ENCODE measurements around the gene PRICKLE1.
"Not testable (repeated sequence)": the region's sequence is repeated elsewhere in the genome, so short reads cannot be mapped to it uniquely, and the experiment has no call there.

PRICKLE1 gene

DNA sequence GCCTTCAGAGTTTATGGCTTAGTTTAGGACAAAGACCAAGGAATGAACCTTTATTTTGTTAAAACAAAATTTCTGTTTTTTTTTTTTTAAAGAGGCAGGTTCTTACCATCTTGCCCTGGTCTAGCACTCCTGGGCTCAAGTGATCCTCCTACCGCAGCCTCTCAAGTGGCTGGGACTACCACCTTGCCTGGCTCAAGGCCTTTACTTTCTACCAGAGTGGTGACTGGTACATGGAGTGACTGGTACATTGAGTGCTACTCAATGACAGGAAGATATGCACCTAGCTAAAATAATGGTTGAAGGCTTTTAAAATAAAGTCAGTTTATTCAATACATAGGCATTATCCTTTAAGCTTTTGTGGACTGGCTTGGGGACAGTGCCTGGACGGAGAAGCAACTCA is 32.6 kb downstream of the PRICKLE1 start:
- no peak for DNase-seq (ENCODE audit: low read depth)

DNA sequence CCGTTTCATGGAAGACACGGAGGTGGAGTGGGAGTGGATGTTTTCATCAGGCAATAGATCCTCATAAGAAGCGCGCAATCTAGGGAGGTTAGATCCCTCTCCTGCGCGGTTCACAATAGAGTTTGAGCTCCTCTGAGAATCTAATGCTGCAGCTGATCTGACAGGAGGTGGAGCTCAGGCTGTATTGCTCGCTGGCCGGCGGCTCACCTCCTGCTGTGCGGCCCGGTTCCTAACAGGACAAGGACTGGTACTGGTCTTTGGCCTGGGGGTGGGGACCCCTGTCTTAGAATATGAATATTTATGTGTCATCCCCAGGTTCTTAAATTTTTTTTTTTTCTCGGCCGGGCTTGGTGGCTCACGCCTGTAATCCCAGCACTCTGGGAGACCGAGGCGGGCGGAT is 36.7 kb downstream of the PRICKLE1 start:
- DNase-seq (ENCODE audit: low read depth) = no peak

DNA sequence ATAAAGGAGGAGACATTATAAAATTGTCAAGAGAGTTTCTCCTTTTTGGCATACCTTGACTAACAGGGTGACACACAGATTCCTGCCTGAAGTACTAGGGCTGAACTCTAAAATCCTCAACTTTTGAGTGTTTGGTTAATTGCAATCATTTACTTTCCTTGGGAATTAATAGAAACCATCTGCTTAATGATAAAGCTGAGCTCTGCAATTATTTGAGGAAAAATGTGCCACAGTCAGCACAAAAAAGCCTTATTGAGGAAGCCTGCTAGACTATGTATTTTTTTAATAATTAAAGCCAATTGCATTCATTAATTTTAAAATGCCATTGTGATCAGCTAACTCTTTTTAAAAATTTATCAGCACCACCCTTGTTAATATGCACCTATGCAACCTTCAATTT is 38.7 kb downstream of the PRICKLE1 start:
- DNase-seq (ENCODE audit: low read depth) = no peak

DNA sequence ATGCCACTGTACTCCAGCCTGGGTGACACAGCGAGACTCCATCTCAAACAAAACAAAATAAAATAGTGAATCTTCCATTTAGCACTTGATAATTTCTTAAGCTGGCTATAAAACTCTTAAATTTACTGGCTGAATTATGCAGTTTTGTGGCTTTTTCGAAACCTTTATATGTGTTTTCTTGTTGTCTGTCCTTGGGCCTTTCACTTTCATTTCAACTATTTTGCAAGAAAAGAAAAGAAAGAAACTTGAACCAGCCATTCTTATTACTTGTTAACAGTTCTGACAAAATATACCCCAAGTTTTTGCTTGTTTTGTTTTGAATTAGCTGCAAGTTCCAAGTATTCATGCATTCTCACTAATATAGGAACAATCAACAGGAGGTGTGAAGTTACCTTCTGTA is 42.8 kb downstream of the PRICKLE1 start:
- no peak for DNase-seq (ENCODE audit: low read depth)

DNA sequence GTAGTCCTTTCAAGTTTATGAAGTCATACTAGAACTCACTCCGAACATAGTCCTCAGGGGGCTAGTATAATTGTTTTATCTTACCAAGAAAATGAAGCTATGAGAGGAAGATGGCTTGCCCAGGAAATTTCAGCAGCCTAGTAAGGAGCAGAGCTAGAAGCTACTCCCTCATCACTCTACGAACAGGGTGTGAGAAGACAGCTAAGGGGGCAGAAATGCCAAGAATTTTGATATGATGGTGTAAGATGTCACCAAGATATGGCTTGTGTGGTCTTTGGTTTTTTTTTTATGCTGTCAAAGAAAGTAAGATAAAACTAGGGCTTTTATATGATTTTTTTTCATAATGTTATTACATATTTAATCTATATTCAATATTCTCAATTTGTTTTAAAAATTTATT is 47.6 kb downstream of the PRICKLE1 start:
- no peak for DNase-seq (ENCODE audit: low read depth)

DNA sequence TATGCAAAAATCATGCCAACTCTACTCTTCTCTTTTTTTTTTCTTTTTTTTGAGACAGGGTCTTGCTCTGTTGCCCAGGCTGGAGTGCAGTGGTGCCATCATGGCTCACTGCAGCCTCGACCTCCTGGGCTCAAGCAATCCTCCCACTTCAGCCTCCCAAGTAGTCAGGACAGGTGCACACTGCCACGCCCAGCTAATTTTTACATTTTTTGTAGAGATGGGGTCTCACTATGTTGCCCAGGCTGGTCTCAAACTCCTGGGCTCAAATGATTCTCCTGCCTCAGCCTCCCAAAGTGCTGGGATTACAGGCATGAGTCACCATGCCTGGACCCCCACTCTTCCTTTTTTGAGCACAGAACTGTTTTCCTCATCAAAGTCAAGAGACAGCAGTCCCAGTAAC is 48.2 kb downstream of the PRICKLE1 start:
- DNase-seq (ENCODE audit: low read depth) = not testable (repeated sequence)

DNA sequence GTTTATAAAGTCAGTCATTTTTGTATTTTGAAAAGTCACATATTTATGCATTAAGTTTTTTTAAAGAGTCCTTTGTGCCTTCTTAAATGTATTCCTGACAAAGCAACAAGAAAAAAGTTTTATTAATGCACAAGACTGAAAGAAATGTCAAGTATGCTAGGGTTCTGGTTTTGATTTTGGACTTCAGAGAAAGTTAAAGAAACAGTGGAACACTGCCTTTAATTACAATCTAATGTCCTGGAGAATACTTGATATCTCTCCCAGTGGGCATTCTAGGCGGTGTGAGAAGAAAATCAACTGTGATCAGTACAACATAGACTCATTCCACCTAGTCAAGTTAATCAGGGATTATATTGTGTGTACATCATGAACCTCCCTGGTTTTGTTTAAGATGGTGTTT is 49.9 kb downstream of the PRICKLE1 start:
- DNase-seq (ENCODE audit: low read depth) = no peak

DNA sequence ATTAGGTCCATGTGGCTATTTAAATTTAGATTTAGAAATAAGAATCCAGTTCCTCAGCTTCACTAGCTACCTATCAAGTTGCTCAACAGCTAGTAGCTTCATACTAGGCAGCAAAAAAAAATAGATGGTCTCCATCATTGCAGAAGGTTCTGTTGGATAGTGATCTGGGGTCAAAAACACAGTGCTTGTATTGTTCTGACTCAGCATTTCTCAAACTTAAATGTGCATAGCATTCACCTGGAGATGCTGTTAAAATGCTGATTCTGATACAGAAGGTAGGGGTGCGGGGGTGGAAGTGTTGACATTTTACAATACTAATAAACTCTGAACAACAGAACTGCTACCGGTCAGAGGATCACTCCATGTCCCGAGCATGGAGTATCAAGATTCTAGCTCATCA is 51.3 kb downstream of the PRICKLE1 start:
- DNase-seq (ENCODE audit: low read depth) = no peak

DNA sequence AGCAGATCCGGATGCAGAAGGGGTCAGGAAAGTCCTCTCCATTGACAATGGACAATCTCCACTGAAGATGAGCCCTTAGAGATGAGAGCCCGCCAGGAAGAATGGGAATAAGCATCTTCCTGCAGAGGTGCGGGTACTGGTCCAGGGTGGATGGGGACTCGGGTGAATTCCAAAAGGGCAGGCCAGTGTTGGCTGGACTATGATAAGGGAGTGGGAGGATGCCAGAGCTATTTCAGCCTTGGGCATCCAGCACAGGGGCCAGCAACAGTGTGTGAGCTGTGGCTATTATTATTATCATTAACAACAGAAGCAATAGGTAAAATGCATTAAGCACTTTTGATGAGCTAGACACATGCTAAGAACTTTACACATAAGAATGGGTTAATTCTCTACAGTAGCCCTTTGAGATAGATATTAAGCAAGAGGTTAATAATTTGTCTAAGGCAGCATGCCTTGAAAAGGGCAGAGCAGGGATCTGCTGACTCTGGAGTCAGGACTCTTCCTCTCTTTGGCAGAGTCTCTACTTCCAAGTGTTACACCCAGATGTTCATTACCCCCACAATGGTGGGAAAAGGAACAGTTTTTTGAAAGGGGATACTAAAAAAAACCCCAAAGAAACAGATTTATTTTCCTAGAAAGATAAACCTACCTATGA is 55.2 kb downstream of the PRICKLE1 start:
- no peak for DNase-seq (ENCODE audit: low read depth)

DNA sequence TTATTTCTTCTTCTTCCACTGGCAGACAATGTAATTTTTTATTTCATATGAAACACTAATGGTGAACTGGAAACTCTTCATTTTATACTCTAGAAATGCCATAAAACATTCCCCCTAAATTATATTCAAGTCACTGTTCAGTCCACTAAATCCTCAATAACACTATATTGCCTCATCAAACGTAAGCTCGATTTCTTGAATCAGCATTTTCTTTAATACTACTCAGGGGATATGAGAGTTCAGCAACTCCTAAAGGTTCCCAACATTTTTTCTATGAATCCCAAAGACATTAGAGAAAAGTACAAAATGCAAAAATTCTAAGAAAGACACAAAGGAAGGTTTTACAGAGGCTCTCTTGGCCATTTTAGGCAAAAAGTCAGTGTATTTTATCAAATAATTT is 59.3 kb downstream of the PRICKLE1 start:
- DNase-seq (ENCODE audit: low read depth) = no peak

DNA sequence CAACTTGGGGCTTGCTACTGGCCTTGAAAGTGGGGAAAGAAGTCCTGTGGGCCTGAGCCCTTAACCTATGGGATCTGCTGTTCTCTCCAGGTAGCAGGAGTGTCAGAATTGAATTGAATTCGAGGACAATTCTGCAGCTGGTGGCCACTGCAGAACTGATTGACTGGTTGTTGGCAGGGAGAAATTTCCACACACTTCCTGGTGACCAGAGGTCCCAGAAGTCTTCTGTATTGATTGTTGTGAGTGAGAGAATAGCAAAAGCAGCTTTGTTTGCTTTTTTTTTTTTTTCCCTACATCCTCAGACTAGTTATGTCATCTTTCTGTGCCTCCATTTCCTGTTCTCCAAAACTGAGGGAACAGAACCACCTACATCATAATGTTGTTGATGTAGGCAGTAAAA is 64.1 kb downstream of the PRICKLE1 start:
- DNase-seq (ENCODE audit: low read depth) = no peak

DNA sequence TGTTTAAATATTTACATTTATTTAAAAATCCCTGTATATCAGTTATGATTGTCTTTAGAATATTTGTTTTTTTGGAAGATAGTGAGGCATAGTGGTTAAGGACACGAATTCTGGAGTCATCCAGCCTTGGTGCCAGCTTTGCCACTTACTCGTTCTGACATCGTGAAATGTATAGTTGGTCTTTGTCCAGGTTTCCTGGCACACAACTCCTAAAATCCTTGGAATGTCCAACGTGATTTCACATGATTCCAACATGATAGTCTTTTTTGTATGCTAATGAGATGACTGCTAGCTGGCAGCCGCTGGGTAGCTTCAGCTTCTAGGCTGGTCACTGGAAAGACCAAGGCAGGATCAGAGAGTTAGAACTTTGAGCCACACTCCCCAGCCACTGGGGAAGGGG is 64.8 kb downstream of the PRICKLE1 start:
- DNase-seq (ENCODE audit: low read depth) = no peak

DNA sequence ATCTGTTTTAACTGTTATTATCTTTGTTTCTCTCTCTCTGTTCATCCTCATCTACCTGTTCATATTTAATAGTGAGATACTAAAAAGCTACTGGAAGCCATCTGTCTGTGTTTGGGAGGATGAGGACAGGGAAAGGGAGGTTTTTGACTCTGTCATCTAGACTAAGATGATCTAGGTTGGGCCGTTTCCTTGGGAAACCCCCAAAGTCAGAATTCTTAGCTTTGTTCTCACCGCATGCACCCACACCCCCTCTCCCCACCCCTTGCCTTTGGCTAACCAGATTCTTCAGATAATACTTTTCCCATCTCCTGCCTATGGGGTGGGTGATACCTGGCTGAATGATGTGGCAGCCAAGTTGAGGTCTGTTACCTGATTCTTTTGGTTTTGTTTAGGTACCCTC is 73.0 kb downstream of the PRICKLE1 start:
- no peak for DNase-seq (ENCODE audit: low read depth)

DNA sequence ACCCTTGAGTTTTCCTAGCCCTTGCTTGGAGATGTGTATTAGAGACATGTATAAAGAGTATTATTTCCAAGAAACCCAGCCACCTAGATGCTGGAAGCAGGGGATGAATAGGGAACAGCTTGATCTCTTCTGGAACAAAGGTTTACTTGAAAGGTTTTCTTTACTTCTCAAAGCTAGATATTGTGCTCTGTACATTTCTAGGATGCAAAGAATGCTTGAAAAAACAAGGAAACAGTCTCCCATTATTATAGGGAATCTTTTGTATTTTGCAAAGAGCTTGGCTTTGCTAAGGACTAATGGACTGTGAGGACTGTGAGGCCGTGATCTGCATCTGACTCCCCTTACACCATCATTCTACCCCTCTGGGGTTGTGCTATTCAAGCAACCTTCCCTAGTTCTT is 77.9 kb downstream of the PRICKLE1 start:
- no peak for DNase-seq (ENCODE audit: low read depth)

DNA sequence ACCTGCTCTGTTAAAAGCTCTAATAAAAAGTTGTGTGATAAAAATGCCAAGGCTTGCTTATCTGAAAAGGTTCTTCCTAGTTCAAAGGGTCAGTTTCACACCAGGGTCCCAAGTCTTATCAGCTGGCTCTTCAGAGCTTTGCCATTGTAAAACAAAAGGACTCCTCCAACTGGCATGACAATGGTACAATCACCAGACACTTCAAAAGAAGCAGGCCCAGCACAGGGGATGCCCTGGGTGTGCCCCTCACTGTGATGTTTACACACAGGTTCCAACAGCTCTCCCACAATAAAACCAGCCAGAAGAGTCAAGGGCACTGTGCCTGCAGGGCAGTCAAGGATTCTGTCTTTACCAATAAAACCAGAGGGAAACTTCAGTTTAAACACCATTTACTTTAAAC is 78.7 kb downstream of the PRICKLE1 start:
- no peak for DNase-seq (ENCODE audit: low read depth)

DNA sequence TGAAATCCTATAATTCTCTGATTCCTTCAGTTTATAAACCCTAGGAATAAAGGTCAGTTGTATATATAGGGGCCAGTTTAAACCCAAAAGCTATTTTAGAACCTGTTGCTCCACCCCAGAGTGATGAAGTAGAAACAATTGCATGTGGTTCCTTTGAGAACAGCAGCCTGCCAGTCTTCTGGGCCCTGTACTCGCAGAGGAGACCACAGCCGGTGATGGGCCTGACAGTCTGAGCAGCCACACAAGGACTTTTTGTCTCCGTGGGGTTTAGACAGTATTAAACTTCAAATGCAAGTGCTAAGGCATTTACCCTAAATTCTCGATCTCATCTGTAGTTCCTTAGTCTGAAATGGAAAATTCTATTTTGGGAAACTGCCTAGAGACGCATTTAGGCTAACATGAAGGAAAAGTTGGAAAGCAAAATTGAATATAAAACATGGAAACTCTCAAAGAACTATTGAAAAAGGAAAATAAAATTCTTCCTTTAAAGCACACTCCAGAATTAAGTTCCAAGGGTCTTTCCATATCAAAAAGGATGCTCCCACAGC is 80.6 kb downstream of the PRICKLE1 start:
- no peak for DNase-seq (ENCODE audit: low read depth)

DNA sequence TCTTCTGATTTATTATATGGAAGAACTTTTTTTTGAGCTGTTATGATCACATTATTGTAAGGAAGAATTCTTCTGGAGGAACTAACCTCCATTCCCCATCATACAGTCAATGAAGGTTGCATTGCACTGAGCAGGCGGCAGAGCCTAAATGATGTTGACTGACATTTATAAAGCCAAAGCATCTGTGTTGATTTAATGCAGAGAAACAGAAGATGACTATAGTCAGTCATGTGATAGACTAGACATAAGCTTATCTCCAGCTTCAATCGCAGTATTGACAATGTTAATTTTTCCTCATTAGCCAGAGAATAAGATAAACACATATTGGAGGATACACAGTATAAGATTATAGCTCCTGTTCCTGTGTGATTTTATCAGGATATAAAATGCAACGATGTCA is 82.0 kb downstream of the PRICKLE1 start:
- DNase-seq (ENCODE audit: low read depth) = no peak

DNA sequence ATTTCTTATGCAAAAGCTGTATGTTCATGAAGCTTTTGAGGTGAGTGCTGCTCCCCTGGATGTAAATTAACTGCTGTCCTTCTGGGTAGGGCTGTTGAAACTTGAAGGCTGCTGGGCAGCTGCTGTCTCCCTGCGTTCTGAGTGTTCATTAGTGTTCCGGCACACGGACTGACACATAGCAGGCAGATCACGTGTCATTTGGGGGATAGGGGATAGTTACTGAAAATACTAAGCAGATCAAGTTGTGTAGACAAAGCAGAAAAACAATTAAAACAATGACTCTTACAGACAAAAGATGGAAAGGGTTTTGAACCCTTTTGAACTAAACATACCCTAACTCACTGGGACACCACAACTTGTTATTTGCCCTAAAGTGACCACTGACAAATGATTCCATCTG is 82.5 kb downstream of the PRICKLE1 start:
- DNase-seq (ENCODE audit: low read depth) = no peak

DNA sequence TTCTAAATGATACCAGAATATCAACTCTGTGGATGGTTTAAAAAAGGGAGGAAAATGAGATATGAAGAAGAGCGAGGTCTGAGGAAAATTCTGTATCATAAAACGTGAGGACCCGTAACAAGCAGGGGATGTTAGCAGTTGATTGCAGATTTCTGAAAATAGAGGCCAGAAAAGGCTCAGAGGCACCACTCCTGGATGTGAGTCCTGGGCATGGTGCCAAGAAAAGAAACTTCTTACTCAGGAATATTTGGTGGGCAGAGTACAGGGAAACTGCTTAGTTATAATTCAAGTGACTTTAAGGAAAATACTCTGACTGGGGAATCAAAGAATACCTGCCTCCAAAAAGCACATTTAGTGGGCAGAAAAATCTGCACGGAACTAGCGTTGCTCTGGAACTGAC is 85.5 kb downstream of the PRICKLE1 start:
- DNase-seq (ENCODE audit: low read depth) = no peak

DNA sequence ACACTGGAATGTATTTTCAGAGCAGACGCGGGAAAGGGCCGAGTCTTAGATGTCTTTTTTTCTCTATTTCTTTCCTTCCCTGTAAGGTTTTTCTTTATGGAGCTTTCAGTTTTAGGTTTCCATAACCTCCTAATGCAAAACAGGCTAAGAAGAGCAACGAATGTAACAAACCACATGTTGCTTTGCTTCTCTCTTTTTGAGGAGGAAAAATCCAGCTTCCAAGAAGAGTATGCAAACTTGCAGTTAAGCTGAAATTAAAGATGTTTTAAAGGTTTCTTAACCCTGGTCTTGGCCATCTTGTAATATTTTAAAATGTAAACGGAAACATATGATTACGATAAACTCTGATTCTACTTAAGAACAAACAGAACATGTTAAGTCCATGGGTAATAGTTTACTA is 86.9 kb downstream of the PRICKLE1 start:
- DNase-seq (ENCODE audit: low read depth) = no peak

DNA sequence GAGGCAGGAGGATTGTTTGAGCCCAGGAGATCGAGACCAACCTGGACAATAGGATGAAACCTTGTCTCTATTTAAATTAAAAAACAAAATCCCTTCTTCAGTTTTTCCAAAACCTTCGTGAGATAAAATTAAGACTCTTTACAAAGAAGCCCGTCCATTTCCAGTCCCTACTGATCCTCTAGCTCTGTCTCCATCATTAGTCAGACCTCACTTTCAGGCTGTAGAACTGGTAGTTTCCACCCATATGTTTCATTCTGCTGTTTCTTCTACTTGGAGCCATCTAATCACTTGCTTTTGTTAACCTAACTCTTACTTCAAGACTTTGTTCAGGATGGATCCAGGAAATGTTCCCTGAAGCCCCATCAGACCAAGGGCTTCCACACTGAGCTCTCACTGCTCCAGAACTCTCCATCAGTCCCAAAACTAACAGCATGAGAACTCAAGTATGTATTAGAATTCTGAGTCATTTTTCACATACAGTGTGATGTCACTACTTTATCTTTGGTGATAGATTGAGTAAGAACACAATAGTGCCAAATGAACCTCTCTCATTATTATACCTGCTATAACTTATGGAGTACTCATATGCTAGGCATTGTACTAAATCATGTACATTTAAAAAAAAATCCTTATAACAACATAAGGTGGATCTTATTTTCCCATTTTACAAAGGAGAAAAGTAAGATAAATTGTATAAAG is 90.8 kb downstream of the PRICKLE1 start:
- DNase-seq (ENCODE audit: low read depth) = no peak

DNA sequence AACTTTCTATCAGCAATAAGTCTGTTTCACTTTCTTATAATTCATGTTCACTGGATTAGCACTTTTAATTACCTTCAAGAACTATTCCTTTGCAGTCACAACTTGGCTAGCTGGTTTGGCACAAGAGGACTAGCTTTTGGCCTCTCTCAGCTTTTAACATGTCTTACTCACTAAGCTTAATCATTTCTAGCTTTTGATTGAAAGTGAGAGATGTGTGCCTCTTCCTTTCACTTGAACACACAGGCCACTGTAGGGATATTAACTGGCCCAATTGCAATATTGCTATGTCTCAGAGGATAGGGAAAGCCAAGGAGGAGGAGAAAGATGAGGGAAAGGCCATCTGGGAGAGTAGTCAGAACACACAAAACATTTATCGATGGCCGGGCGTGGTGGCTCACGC is 92.7 kb downstream of the PRICKLE1 start:
- DNase-seq (ENCODE audit: low read depth) = no peak

DNA sequence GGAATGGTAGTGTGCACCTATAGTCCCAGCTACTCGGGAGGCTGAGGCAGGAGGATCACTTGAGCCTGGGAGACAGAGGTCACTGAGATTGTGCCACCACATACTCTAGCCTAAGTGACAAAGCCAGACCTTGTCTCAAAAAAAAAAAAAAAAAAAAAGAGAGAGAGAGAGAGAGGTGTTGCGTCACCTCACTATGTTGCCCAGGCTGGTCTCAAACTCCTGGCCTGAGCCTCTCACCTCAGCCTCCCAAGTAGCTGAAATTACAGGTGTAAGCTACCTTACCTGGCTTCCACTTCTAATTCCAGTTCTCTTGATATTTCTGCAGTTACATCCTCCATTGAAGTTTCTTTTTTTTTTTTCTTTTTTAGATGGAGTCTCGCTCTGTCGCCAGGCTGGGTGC is 94.3 kb downstream of the PRICKLE1 start:
- DNase-seq (ENCODE audit: low read depth) = no peak

DNA sequence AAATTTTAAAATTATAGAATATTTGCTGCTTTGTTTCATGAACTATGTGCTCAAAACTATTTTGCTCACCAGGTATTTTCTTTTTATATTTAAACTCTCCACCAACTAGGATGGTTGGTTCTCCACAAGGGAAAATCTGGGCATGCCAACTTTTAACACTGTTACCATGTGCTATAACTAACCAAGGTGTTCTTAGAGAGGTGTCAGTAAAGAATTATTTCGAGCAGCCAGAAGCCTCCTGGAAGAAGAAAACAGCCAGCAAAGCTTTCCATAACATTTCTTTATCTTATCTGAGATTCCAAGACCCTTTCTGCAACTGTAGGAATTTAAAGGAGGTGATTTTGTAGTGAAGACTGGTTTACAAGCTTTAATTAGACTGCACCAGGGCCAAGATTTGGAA is 97.3 kb downstream of the PRICKLE1 start:
- DNase-seq (ENCODE audit: low read depth) = no peak

Data from HS-5 (cell line).